ENCODE results near the gene APOA5.

The APOA5 gene

DNA sequence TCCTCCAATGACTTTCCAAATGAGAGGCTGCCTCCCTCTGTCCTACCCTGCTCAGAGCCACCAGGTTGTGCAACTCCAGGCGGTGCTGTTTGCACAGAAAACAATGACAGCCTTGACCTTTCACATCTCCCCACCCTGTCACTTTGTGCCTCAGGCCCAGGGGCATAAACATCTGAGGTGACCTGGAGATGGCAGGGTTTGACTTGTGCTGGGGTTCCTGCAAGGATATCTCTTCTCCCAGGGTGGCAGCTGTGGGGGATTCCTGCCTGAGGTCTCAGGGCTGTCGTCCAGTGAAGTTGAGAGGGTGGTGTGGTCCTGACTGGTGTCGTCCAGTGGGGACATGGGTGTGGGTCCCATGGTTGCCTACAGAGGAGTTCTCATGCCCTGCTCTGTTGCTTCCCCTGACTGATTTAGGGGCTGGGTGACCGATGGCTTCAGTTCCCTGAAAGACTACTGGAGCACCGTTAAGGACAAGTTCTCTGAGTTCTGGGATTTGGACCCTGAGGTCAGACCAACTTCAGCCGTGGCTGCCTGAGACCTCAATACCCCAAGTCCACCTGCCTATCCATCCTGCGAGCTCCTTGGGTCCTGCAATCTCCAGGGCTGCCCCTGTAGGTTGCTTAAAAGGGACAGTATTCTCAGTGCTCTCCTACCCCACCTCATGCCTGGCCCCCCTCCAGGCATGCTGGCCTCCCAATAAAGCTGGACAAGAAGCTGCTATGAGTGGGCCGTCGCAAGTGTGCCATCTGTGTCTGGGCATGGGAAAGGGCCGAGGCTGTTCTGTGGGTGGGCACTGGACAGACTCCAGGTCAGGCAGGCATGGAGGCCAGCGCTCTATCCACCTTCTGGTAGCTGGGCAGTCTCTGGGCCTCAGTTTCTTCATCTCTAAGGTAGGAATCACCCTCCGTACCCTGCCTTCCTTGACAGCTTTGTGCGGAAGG is 40.9 kb upstream of the APOA5 start:
- peaks cover 8% of the 10 kb centered on the region for H3K4me1 Mint-ChIP-seq
- no peak for ATAC-seq (ENCODE audit: low read depth)
- H3K27me3 Mint-ChIP-seq, result peaks cover 3% of the 10 kb centered on the region
- H3K36me3 Mint-ChIP-seq, result no peaks in the 10 kb centered on the region
- no peaks in the 10 kb centered on the region for H3K9me3 Mint-ChIP-seq
- H3K4me3 Mint-ChIP-seq, result no peak overlapping the region
- DNase-seq (ENCODE audit: low spot score in 2 of 2), result no peak
- H3K27ac Mint-ChIP-seq, result no peak overlapping the region

DNA sequence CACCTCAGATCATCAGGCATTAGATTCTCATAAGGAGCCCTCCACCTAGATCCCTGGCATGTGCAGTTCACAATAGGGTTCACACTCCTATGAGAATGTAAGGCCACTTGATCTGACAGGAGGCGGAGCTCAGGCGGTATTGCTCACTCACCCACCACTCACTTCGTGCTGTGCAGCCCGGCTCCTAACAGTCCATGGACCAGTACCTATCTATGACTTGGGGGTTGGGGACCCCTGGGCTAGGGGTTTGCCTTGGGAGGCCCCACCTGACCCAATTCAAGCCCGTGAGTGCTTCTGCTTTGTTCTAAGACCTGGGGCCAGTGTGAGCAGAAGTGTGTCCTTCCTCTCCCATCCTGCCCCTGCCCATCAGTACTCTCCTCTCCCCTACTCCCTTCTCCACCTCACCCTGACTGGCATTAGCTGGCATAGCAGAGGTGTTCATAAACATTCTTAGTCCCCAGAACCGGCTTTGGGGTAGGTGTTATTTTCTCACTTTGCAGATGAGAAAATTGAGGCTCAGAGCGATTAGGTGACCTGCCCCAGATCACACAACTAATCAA is 40.2 kb upstream of the APOA5 start:
- Mint-ChIP-seq H3K9me3 (no peaks in the 10 kb centered on the region), H3K27ac (no peak overlapping the region)
- DNase-seq (ENCODE audit: low spot score in 2 of 2), result no peak

DNA sequence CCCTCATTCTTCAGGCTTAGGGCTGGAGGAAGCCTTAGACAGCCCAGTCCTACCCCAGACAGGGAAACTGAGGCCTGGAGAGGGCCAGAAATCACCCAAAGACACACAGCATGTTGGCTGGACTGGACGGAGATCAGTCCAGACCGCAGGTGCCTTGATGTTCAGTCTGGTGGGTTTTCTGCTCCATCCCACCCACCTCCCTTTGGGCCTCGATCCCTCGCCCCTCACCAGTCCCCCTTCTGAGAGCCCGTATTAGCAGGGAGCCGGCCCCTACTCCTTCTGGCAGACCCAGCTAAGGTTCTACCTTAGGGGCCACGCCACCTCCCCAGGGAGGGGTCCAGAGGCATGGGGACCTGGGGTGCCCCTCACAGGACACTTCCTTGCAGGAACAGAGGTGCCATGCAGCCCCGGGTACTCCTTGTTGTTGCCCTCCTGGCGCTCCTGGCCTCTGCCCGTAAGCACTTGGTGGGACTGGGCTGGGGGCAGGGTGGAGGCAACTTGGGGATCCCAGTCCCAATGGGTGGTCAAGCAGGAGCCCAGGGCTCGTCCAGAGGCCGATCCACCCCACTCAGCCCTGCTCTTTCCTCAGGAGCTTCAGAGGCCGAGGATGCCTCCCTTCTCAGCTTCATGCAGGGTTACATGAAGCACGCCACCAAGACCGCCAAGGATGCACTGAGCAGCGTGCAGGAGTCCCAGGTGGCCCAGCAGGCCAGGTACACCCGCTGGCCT is 38.7 kb upstream of the APOA5 start:
- no peaks in the 10 kb centered on the region for H3K36me3 Mint-ChIP-seq
- H3K4me1 Mint-ChIP-seq, result peaks cover 4% of the 10 kb centered on the region
- no peaks in the 10 kb centered on the region for H3K9me3 Mint-ChIP-seq
- H3K4me3 Mint-ChIP-seq, result no peak overlapping the region
- H3K27me3 Mint-ChIP-seq, result peaks cover 3% of the 10 kb centered on the region
- DNase-seq (ENCODE audit: low spot score in 2 of 2), result no peak
- no peak for ATAC-seq (ENCODE audit: low read depth)
- H3K27ac Mint-ChIP-seq, result no peak overlapping the region

More for the DNA sequence above, 40.2 kb upstream of the APOA5 start:
- peaks cover 3% of the 10 kb centered on the region for H3K27me3 Mint-ChIP-seq
- H3K36me3 Mint-ChIP-seq, result no peaks in the 10 kb centered on the region
- H3K4me3 Mint-ChIP-seq, result no peak overlapping the region
- no peak for ATAC-seq (ENCODE audit: low read depth)
- H3K4me1 Mint-ChIP-seq, result peaks cover 8% of the 10 kb centered on the region

DNA sequence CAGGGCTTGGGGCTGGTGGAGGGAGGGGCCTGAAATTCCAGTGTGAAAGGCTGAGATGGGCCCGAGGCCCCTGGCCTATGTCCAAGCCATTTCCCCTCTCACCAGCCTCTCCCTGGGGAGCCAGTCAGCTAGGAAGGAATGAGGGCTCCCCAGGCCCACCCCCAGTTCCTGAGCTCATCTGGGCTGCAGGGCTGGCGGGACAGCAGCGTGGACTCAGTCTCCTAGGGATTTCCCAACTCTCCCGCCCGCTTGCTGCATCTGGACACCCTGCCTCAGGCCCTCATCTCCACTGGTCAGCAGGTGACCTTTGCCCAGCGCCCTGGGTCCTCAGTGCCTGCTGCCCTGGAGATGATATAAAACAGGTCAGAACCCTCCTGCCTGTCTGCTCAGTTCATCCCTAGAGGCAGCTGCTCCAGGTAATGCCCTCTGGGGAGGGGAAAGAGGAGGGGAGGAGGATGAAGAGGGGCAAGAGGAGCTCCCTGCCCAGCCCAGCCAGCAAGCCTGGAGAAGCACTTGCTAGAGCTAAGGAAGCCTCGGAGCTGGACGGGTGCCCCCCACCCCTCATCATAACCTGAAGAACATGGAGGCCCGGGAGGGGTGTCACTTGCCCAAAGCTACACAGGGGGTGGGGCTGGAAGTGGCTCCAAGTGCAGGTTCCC is 38.0 kb upstream of the APOA5 start, which contains the start of gene APOC3:
APOC3 (plus strand) TSS at position 383 of the 659 bp plus-strand sequence. CDS start 676 bp downstream, outside the sequence.
- Mint-ChIP-seq H3K4me3 (no peak within 1 kb of the TSS), H3K27ac (no peak within 1 kb of the TSS), H3K4me1 (peaks cover under 1% of the 10 kb centered on the region), H3K27me3 (peaks cover 3% of the 10 kb centered on the region), H3K9me3 (no peaks in the 10 kb centered on the region), H3K36me3 (no peaks in the 10 kb centered on the region)
- DNase-seq (ENCODE audit: low spot score in 2 of 2) (no peak), ATAC-seq (ENCODE audit: low read depth) (no peak)

DNA sequence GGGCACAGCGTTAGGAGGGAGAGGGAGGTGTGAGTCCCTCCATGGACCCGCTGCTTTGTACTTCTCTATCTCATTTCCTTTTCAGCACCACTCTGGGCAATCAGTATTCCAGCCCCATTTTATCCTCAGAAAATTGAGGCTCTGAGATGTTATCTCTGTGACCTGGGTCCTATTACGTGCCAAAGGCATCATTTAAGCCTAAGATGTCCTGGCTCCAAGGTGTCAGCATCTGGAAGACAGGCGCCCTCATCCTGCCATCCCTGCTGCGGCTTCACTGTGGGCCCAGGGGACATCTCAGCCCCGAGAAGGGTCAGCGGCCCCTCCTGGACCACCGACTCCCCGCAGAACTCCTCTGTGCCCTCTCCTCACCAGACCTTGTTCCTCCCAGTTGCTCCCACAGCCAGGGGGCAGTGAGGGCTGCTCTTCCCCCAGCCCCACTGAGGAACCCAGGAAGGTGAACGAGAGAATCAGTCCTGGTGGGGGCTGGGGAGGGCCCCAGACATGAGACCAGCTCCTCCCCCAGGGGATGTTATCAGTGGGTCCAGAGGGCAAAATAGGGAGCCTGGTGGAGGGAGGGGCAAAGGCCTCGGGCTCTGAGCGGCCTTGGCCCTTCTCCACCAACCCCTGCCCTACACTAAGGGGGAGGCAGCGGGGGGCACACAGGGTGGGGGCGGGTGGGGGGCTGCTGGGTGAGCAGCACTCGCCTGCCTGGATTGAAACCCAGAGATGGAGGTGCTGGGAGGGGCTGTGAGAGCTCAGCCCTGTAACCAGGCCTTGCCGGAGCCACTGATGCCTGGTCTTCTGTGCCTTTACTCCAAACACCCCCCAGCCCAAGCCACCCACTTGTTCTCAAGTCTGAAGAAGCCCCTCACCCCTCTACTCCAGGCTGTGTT is 37.2 kb upstream of the APOA5 start:
- Mint-ChIP-seq H3K4me1 (no peaks in the 10 kb centered on the region), H3K4me3 (no peak overlapping the region), H3K27me3 (peaks cover 2% of the 10 kb centered on the region), H3K36me3 (no peaks in the 10 kb centered on the region), H3K27ac (no peak overlapping the region), H3K9me3 (no peaks in the 10 kb centered on the region)
- no peak for DNase-seq (ENCODE audit: low spot score in 2 of 2)
- ATAC-seq (ENCODE audit: low read depth), result no peak

DNA sequence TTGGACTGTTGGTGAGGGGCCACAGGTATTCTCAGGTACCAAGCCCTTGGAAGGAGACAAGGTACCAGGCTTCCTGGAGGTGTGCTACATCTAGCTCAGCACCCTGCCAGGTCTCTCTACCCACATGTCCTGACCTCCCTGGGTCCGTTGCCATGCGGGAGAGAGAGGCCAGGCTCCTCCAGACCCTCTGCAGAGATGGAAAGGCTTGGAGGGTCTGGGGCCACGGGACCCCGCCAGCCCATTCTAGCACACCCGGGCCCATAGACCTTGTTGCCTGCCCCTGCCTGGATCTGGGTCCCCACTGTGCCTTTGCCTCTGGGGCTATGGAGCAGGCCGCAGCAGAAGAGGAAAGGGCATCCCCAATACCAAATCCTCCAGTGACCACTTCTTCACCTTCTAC is 35.8 kb upstream of the APOA5 start:
- no peaks in the 10 kb centered on the region for H3K9me3 Mint-ChIP-seq
- H3K27me3 Mint-ChIP-seq, result peaks cover 2% of the 10 kb centered on the region
- H3K4me1 Mint-ChIP-seq, result no peaks in the 10 kb centered on the region
- no peaks in the 10 kb centered on the region for H3K36me3 Mint-ChIP-seq
- DNase-seq (ENCODE audit: low spot score in 2 of 2), result no peak
- ATAC-seq (ENCODE audit: low read depth), result no peak
- no peak overlapping the region for H3K27ac Mint-ChIP-seq
- H3K4me3 Mint-ChIP-seq, result no peak overlapping the region

DNA sequence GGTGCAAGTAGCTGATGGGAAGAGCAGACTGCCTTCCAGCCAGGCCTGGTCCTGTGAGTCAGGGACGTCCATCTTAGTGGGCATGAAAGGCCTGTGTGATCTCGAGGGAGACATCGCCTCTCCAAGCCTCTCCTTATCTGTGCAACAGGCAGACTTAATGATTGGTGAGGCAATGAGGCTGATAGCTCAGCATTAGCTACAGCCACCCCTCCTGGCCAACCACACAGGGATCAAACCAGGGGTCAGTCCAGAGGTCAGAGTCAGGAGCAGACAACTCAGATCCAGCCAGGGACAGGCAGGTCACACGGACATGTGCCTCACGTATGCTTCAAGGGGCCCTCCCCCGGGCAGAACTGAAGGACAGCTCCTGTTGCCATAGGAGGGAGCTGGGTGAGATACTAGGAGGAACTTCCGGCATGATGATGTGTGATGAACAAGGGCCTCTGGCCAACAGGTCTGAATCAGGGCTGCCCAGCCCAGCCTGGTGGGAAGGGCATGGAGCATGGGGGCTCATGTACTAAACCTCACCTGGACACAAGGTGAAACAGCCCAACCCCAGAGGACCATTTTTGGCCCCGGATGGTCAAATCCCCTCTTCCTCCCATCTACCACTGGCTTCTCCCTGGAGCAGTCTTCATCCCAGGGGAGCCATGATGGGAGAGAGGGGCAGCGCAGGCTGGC is 35.2 kb upstream of the APOA5 start:
- H3K27ac Mint-ChIP-seq, result no peak overlapping the region
- no peaks in the 10 kb centered on the region for H3K9me3 Mint-ChIP-seq
- no peaks in the 10 kb centered on the region for H3K4me1 Mint-ChIP-seq
- no peak for DNase-seq (ENCODE audit: low spot score in 2 of 2)
- no peak overlapping the region for H3K4me3 Mint-ChIP-seq
- H3K36me3 Mint-ChIP-seq, result no peaks in the 10 kb centered on the region
- ATAC-seq (ENCODE audit: low read depth), result no peak
- H3K27me3 Mint-ChIP-seq, result peaks cover 2% of the 10 kb centered on the region

DNA sequence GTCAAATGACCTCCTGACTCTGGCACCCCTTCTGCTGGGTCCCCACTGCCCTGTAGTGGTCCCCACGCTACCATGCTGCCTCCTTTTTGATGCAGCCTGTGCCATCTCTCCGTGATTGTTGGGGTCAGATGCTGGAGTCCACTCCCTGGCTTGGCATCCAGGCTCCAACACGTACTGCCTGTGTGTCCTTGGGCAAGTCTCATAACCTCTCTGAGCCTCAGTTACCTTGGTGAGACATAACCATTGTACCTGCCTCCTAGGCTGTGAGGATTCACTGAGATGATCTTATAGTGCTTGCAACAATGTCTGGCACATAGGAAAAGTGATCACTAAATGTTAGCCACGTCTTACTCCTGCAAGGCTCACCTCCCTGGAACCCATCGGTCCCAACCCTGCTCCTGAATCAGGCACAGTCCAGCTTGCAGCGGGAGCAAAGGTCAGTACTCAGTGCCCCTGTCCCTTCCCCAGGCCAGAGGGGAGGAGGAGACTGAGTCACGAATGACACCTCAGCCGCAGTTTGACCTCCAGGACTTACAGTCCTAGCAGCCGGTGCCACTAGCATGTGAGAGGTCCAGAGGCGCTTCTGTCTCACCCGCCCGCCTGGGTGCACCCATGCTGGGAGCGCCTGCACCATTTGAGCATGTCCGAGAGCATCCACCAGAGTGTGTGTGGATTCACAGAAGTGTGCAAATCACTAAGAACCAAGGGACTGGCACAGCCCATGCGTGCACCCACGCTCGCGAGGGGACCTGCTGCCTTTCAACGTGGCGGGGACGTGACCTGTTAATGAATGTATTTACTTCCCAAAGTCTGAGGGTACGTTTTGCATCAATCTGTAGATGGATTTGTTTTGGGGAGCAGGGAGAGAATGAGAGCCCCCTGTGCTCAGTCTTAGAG is 34.4 kb upstream of the APOA5 start:
- Mint-ChIP-seq H3K9me3 (no peaks in the 10 kb centered on the region), H3K27ac (no peak overlapping the region), H3K27me3 (peaks cover under 1% of the 10 kb centered on the region), H3K4me1 (no peaks in the 10 kb centered on the region), H3K4me3 (no peak overlapping the region), H3K36me3 (no peaks in the 10 kb centered on the region)
- ATAC-seq (ENCODE audit: low read depth), result no peak
- DNase-seq (ENCODE audit: low spot score in 2 of 2), result no peak

DNA sequence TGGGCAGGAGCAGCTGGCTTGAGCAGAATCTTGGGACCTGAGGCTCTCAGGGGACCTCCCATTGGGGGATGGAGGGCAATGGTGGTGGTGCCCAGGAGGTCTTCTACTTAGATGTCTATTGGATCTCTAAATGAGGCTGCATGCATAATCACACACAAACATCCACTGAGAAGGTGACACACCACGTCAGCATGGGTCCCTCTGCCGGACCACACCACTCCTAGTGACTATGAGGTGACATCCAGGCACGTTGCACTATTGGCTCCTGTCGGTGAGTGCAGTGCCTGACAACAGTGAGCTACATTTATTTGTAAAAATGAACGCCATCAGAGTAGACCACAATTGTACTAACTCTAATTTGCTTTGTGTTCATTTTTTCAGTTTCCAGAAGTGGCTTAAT is 33.8 kb upstream of the APOA5 start:
- Mint-ChIP-seq H3K4me1 (no peaks in the 10 kb centered on the region), H3K27ac (no peak overlapping the region), H3K4me3 (no peak overlapping the region), H3K27me3 (no peaks in the 10 kb centered on the region), H3K36me3 (no peaks in the 10 kb centered on the region), H3K9me3 (no peaks in the 10 kb centered on the region)
- ATAC-seq (ENCODE audit: low read depth) (no peak), DNase-seq (ENCODE audit: low spot score in 2 of 2) (no peak)

DNA sequence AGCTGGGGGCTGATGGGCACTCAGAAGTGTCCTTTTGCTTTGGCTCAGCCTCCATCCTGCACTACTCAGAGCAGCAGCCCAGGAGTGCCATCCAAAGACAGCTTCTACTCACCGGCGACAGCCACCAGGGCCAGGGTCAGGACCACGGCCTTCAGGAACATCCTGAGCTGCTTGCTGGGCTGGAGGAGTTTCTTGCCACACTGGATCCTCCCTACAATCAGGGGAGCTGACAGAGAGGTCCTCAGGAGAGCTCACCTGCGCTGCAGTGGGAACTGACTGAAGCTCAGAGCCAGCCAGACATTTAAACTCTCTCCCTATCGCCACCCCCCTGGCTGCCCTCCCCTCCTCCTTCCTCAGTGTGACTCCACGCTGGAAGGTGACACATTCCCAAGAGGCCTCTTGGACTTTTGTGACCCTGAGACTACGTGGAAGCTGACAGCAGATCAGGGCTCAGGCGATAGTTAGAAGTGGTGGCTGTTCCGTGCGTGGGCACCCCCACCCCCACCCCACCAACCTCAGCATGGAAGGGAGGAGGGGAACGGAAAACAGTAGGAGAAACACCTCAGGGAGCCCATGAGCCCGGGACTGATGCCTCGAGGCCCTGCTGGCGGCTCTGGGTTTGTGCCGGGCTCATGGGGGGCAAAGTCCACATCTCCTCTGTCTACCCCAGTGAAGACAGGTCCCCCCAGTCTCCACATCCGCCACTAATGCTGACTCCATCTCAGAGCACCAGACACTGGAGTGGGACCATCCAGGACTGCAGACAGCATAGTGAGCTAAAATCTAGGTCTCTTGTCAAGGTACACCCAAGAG is 31.6 kb upstream of the APOA5 start, which contains the start of gene APOA4:
APOA4 (minus strand) TSS at position 274 of the 813 bp plus-strand sequence; CDS start at position 161, 113 bp downstream.
- Mint-ChIP-seq H3K27ac (no peak within 1 kb of the TSS), H3K4me1 (no peaks in the 10 kb centered on the region), H3K4me3 (no peak within 1 kb of the TSS), H3K27me3 (no peaks in the 10 kb centered on the region), H3K9me3 (no peaks in the 10 kb centered on the region), H3K36me3 (no peaks in the 10 kb centered on the region)
- no peak for ATAC-seq (ENCODE audit: low read depth)
- DNase-seq (ENCODE audit: low spot score in 2 of 2), result no peak

DNA sequence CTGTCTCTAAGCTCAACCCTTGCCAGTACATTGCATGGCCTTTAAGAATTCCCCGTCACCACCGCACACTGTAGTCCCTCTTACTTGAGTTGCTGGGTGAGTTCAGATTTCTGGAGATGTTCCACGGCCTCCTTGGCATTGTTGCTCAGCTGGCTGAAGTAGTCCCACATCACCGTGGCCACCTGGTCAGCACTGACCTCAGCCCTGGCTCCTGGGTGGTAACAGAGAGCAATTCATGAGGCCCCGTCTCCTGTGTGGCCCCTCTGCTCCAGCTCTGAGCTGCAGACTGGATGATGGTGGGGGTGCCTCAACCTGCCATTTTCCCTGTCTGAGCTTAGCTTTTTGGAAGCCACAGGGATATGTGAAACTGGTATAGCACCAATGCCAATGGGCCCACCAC is 30.9 kb upstream of the APOA5 start:
- Mint-ChIP-seq H3K4me1 (no peaks in the 10 kb centered on the region), H3K27ac (no peak overlapping the region), H3K9me3 (no peaks in the 10 kb centered on the region), H3K36me3 (no peaks in the 10 kb centered on the region), H3K4me3 (no peak overlapping the region), H3K27me3 (no peaks in the 10 kb centered on the region)
- no peak for DNase-seq (ENCODE audit: low spot score in 2 of 2)
- no peak for ATAC-seq (ENCODE audit: low read depth)

Measured in memory B cell (primary cell).